Measurements from ENCODE around the gene CAPS.

CAPS gene

GRCh38 chr19:5936292-5936592 lies 22.2 kb downstream of the CAPS start:
- no peak for DNase-seq

- no peak for DNase-seq
These were observed 23.5 kb downstream of the CAPS start for GRCh38 chr19:5937550-5937949.

- DNase-seq = no peak
These were observed 26.5 kb downstream of the CAPS start for GRCh38 chr19:5940260-5941208.

- no peak for DNase-seq
These were observed 27.6 kb downstream of the CAPS start for GRCh38 chr19:5941673-5942072.

- no peak for DNase-seq
These were observed 29.0 kb downstream of the CAPS start for GRCh38 chr19:5943045-5943444.

- no peak for DNase-seq
These were observed 29.6 kb downstream of the CAPS start for GRCh38 chr19:5943623-5944022.

- DNase-seq = no peak
These were observed 33.4 kb downstream of the CAPS start for GRCh38 chr19:5947435-5947834.

- no peak for DNase-seq
These were observed 34.9 kb downstream of the CAPS start for GRCh38 chr19:5948752-5949564.

GRCh38 chr19:5949792-5950305 lies 35.8 kb downstream of the CAPS start:
- DNase-seq = no peak

- no peak for DNase-seq
These were observed 36.7 kb downstream of the CAPS start for GRCh38 chr19:5950741-5951140.

GRCh38 chr19:5951338-5951861 lies 37.3 kb downstream of the CAPS start:
- DNase-seq = no peak

- DNase-seq = no peak
These were observed 38.4 kb downstream of the CAPS start for GRCh38 chr19:5952193-5953029.

GRCh38 chr19:5953030-5953589 lies 39.1 kb downstream of the CAPS start:
- no peak for DNase-seq

- no peak for DNase-seq
These were observed 39.7 kb downstream of the CAPS start for GRCh38 chr19:5953680-5954213.

- no peak for DNase-seq
These were observed 40.2 kb downstream of the CAPS start for GRCh38 chr19:5954293-5954692.

GRCh38 chr19:5955636-5955935 lies 41.5 kb downstream of the CAPS start:
- DNase-seq = no peak

GRCh38 chr19:5956323-5956722 lies 42.3 kb downstream of the CAPS start:
- no peak for DNase-seq

- DNase-seq = no peak
These were observed 42.7 kb downstream of the CAPS start for GRCh38 chr19:5956728-5957127.

GRCh38 chr19:5957170-5957569 lies 43.1 kb downstream of the CAPS start:
- no peak for DNase-seq

- no peak for DNase-seq
These were observed 44.2 kb downstream of the CAPS start for GRCh38 chr19:5958074-5958850.

- no peak for DNase-seq
These were observed 44.7 kb downstream of the CAPS start for GRCh38 chr19:5958851-5959122.

All from NCI-H2227 treated with DMSO at 0.1 percent for 48 hours (cell line).